Upper lobe of right lung (tissue), 1 donor: Measurements from ENCODE around the gene KRTAP27-1. TPM values are rescaled to one million over a fixed set of nuclear protein-coding genes. Genes with fewer than 3 reads are reported as not detected.

ENCODE experiments used
- ATAC-seq: fragments of 200-7000 bp; cut with Tn5 transposase; one replicate; pipeline ENCODE4 v1.9.1; 2020; ENCODE audit warnings: mild to moderate bottlenecking, moderate library complexity
- DNase-seq: peaks from one replicate; pipeline ENCODE4 v3.0.0-alpha.2; 2020
- H3K27ac ChIP-seq: fragments of 200-600 bp; one replicate; pipeline ENCODE4 v1.8.0; 2022
- H3K27me3 ChIP-seq: fragments of 200-600 bp; one replicate; pipeline ENCODE4 v1.8.0; 2022; ENCODE audit warnings: mild to moderate bottlenecking
- H3K36me3 ChIP-seq: fragments of 200-600 bp; one replicate; pipeline ENCODE4 v1.8.0; 2022
- H3K4me1 ChIP-seq: fragments of 200-600 bp; one replicate; pipeline ENCODE4 v1.8.0; 2022
- H3K4me3 ChIP-seq: fragments of 200-600 bp; one replicate; pipeline ENCODE4 v1.8.0; 2022; ENCODE audit warnings: mild to moderate bottlenecking
- H3K9me3 ChIP-seq: fragments of 200-600 bp; one replicate; pipeline ENCODE4 v1.8.0; 2022
- intact Hi-C: fragments of 100-400 bp; cut with DNase I; formaldehyde crosslinking; loops from one replicate; pipeline ENCODE4 v1.11.0; 2022
- total RNA-seq: library from RNA; stranded (reverse); fragmentation: NEBNext Ultra II Directional; extraction: Animal tissue kit (Norgen Biotek cat#: 25700); gene quantifications from one replicate; pipeline ENCODE4 v1.2.1, GENCODE V29; 2021
- TF ChIP-seq, protein P1 (sequence below): fragments of 200-600 bp; IDR thresholded peaks from one replicate; pipeline ENCODE4 v1.8.0; 2022; ENCODE audit warnings: antibody characterized with exemption
- donor health status: DM: no; HTN: yes; CAD: no; lungs with severe emphysema.

KRTAP27-1 gene
- total RNA-seq, 1 donor from 2014 or later: not detected

DNA sequence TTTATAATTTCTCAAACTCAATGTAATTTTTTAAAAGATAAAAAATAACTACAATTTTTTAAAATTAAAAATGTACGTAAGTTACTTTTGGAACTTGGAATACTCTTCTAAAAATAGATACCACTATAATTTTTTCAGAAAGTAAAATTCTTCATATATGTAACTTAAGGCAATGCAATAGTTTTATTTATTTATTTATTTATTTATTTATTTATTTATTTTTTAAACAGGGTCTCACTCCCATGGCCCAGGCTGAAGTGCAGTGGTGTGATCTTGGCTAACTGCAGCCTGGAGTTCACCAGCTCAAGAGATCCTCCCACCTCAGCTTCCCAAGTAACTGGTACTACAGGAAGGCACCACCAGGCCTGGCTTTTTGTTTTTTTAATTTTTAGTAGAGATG, 14.0 kb upstream of the KRTAP27-1 start:
- H3K4me3 ChIP-seq: no peak overlapping the region
- H3K27me3 ChIP-seq: no peaks in the 10 kb centered on the region
- intact Hi-C loops: no loop called here
- no peak overlapping the region for H3K27ac ChIP-seq
- TF ChIP-seq, protein P1, sequence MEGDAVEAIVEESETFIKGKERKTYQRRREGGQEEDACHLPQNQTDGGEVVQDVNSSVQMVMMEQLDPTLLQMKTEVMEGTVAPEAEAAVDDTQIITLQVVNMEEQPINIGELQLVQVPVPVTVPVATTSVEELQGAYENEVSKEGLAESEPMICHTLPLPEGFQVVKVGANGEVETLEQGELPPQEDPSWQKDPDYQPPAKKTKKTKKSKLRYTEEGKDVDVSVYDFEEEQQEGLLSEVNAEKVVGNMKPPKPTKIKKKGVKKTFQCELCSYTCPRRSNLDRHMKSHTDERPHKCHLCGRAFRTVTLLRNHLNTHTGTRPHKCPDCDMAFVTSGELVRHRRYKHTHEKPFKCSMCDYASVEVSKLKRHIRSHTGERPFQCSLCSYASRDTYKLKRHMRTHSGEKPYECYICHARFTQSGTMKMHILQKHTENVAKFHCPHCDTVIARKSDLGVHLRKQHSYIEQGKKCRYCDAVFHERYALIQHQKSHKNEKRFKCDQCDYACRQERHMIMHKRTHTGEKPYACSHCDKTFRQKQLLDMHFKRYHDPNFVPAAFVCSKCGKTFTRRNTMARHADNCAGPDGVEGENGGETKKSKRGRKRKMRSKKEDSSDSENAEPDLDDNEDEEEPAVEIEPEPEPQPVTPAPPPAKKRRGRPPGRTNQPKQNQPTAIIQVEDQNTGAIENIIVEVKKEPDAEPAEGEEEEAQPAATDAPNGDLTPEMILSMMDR: no peak
- no peaks in the 10 kb centered on the region for H3K36me3 ChIP-seq
- no peaks in the 10 kb centered on the region for H3K9me3 ChIP-seq
- DNase-seq (no peak), ATAC-seq (no peak)
- no peaks in the 10 kb centered on the region for H3K4me1 ChIP-seq

DNA sequence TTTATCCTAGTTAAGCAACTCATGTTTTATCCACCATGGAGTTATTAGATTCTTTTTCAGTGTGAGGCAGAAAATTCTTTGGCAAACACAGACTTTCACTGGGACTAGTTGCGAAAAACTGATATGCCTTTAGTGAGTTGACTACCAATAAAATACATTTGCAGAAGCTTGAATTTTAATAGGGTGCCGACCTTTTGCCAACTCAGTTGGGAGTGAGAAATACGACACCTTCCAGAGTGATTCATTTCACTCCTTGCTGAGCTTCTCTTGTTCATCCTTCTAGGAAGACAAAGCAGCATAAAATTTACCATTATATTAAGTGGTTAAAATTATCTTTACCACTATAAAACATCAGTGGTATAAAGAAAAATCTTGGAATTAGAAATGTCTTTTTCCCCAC, 12.1 kb upstream of the KRTAP27-1 start:
- no peaks in the 10 kb centered on the region for H3K27me3 ChIP-seq
- H3K4me1 ChIP-seq: no peaks in the 10 kb centered on the region
- H3K27ac ChIP-seq: no peak overlapping the region
- intact Hi-C loops: no loop called here
- no peaks in the 10 kb centered on the region for H3K9me3 ChIP-seq
- TF ChIP-seq, protein P1: no peak
- no peak overlapping the region for H3K4me3 ChIP-seq
- no peaks in the 10 kb centered on the region for H3K36me3 ChIP-seq
- no peak for DNase-seq
- ATAC-seq: no peak

DNA sequence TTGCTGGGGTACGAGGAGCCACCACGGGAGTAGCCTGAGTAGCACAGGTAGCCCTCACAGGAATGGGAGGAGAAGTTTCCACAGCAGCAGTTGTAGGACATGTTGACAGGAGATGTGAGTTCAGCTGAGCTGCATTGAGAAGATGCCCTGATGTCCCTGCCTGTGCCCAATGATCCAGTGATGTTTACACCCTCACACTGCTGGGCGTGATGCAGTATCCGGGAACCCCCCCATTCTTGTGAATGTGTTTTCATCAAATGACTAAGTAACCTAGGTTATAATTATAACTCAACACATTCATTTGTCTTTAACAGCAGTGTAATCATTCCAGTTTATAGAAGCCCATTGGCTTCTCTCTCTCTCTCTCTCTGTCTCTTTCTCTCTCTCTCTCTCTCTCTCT, 11.0 kb upstream of the KRTAP27-1 start, which contains the start of gene KRTAP23-1:
KRTAP23-1 (minus strand) TSS at position 101 of the 400 bp plus-strand sequence; CDS start at position 101, 0 bp downstream.
- Histone ChIP-seq H3K27ac (no peak within 1 kb of the TSS), H3K36me3 (no peaks in the 10 kb centered on the region), H3K4me3 (no peak within 1 kb of the TSS), H3K4me1 (no peaks in the 10 kb centered on the region), H3K27me3 (no peaks in the 10 kb centered on the region), H3K9me3 (no peaks in the 10 kb centered on the region)
- intact Hi-C loops: no loop called here
- DNase-seq: no peak
- ATAC-seq: no peak
- TF ChIP-seq, protein P1: no peak

DNA sequence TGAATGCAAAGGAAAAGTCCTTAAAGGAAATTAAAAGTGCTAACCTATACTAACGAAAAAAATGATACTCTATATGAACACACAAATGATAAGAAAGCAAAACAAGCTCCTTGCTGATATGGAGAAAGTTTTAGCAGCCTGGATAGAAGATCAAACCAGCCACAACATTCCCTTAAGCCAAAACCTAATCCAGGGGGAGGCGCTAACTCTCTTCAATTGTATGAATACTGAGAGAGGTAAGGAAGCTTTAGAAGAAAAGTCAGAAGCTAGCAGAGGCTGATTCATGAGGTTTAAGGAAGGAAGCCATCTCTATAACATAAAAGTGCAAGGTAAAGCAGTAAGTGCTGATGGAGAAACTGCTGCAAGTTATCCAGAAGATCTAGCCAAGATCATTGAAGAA, 7.5 kb upstream of the KRTAP27-1 start:
- intact Hi-C loops: no loop called here
- no peak for ATAC-seq
- no peak overlapping the region for H3K4me3 ChIP-seq
- no peak overlapping the region for H3K27ac ChIP-seq
- H3K9me3 ChIP-seq: no peaks in the 10 kb centered on the region
- H3K36me3 ChIP-seq: no peaks in the 10 kb centered on the region
- H3K27me3 ChIP-seq: no peaks in the 10 kb centered on the region
- no peak for DNase-seq
- TF ChIP-seq, protein P1: no peak
- no peaks in the 10 kb centered on the region for H3K4me1 ChIP-seq

DNA sequence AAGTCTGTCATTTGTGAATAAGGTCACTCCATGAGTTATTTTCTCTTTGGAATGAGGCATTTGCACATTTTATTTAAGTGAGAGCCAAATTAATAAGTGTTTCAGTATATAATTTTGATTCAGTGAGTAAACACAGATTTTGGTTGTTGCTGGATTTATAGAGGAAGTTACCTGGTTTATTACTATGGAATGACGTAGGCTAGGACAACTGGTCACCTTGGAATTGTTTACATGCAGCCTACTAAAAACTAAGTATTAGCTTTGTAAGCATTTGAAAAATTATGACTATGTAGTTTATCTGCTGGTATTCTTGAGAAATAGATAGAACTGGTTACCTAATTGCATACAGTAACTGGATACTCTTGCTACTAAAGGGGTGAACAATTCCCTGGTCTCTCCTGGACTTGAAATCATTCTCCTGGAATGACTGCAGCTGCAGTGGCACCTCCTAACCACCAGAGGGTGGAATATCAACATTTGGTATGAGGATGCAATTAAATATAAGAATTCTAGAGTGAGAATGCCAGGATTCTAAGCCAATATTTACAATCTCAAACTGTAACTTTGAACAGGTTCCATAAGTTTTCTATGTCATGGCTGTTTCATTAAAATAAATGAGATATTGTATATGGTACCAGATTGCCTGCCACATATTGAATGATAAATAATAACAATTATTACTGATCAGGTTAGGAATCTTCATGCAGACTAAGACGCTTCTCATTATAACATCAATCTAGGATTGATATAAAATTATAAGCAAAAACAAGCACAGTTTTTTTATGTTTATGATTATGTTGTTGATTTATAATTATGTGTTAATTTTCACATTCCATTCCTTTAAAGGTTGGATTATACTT, 3.5 kb upstream of the KRTAP27-1 start:
- Histone ChIP-seq H3K4me3 (no peak overlapping the region), H3K27me3 (no peaks in the 10 kb centered on the region), H3K9me3 (no peaks in the 10 kb centered on the region), H3K4me1 (no peaks in the 10 kb centered on the region), H3K36me3 (no peaks in the 10 kb centered on the region), H3K27ac (no peak overlapping the region)
- TF ChIP-seq, protein P1: peak; percentile 94
- ATAC-seq: peak; percentile 73
- intact Hi-C loops: no loop called here
- no peak for DNase-seq
